NCI-H446 (cell line): ENCODE measurements around the gene CORIN.

Experiments used
- DNase-seq, 2 experiments: peaks; one replicate each; lab custom pipeline; 2025; lab: John Stamatoyannopoulos, UW

The CORIN gene

GRCh38 chr4:47831026-47831679 lies 6.7 kb downstream of the CORIN start:
- DNase-seq, result peak in 1 of 2 experiments; percentile 22

GRCh38 chr4:47830265-47831025 lies 7.4 kb downstream of the CORIN start:
- no peak for DNase-seq

- no peak for DNase-seq
Measured at GRCh38 chr4:47829438-47829837, 8.4 kb downstream of the CORIN start.

- DNase-seq, result no peak
Measured at GRCh38 chr4:47827343-47828047, 10.4 kb downstream of the CORIN start.

- no peak for DNase-seq
Measured at GRCh38 chr4:47824840-47825239, 13.0 kb downstream of the CORIN start.

- no peak for DNase-seq
Measured at GRCh38 chr4:47819178-47819577, 18.7 kb downstream of the CORIN start.

GRCh38 chr4:47817275-47817674 lies 20.6 kb downstream of the CORIN start:
- no peak for DNase-seq

- no peak for DNase-seq
Measured at GRCh38 chr4:47816748-47817147, 21.1 kb downstream of the CORIN start.

- DNase-seq, result no peak
Measured at GRCh38 chr4:47814618-47815295, 23.1 kb downstream of the CORIN start.

GRCh38 chr4:47809654-47810203 lies 28.1 kb downstream of the CORIN start:
- DNase-seq, result no peak

GRCh38 chr4:47804598-47804997 lies 33.3 kb downstream of the CORIN start:
- no peak for DNase-seq

GRCh38 chr4:47801481-47802002 lies 36.3 kb downstream of the CORIN start:
- DNase-seq, result no peak

- DNase-seq, result no peak
Measured at GRCh38 chr4:47798165-47798564, 39.7 kb downstream of the CORIN start.

- no peak for DNase-seq
Measured at GRCh38 chr4:47791965-47792364, 45.9 kb downstream of the CORIN start.

GRCh38 chr4:47790105-47790504 lies 47.8 kb downstream of the CORIN start:
- no peak for DNase-seq

- no peak for DNase-seq
Measured at GRCh38 chr4:47788126-47788525, 49.7 kb downstream of the CORIN start.

- DNase-seq, result no peak
Measured at GRCh38 chr4:47786958-47787370, 50.9 kb downstream of the CORIN start.

GRCh38 chr4:47785153-47785552 lies 52.7 kb downstream of the CORIN start:
- no peak for DNase-seq

GRCh38 chr4:47784222-47784621 lies 53.6 kb downstream of the CORIN start:
- DNase-seq, result no peak

GRCh38 chr4:47776353-47776752 lies 61.5 kb downstream of the CORIN start:
- DNase-seq, result no peak

- DNase-seq, result no peak
Measured at GRCh38 chr4:47774079-47774478, 63.8 kb downstream of the CORIN start.

GRCh38 chr4:47771020-47771419 lies 66.8 kb downstream of the CORIN start:
- no peak for DNase-seq
